NCI-H774 (cell line): Measurements from ENCODE around the gene PIBF1.

Experiments
- DNase-seq: peaks from one replicate; lab custom pipeline; 2025; lab: John Stamatoyannopoulos, UW

The PIBF1 gene

DNA sequence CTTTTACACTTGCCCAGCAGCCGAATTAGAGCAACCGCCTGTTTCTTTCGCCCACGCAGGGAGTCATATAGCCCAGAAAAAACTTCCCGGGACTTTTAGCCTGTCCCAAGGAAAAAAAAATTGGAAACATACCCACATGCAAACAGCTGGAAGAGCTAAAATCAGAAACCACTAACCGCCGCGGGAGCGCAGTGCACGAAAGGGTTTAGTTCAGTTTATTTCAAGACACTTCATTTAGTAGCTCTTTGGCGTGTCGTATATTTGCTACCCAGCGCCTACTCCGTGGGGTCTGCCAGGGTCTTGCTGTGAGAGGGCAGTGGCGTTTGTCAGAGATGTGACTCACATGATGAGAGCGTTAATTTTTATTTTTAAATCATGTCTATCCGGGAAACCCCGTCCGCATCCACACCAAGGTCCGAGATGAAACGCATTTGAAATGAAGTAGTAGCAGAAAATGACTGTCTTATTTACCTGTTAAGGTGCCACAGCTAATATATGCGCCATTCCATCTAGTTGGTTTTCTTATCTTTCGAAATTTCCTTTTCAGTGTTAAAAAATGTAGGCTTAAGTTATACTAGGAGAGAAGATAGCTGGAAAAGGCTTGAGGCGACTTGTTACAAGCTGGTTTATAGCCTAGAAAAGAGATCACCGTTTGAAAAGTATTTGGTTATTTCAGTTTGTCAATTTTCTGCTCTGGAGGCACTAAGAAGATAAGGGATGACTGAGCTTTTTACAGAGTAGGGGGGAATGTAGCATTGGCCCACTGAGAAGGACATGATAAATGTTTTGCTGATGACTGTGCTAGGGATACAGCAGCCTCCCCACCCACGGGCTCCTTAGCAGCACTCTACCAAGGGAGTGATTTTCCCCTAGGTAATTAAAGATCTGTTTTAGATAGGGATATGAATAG lies 278.6 kb downstream of the PIBF1 start:
- no peak for DNase-seq

DNA sequence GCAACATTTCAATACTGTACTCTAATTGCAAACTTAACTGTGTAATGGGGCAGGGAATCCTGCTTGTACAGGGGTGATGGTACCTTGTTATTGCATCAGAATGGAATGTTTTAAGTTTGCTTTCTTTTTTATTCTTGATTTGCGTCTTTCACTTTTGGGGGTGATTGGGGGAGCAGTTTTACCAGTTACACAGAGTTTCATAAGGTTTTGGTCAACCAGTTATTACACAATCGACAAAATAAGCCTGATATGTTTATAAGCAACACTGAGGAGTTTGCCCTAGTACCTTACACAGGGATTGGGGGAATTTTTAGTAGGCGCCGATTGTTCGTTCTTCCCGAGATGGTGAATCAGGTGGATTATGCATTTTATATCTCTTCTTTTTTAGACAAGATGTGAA lies 279.5 kb downstream of the PIBF1 start:
- no peak for DNase-seq

DNA sequence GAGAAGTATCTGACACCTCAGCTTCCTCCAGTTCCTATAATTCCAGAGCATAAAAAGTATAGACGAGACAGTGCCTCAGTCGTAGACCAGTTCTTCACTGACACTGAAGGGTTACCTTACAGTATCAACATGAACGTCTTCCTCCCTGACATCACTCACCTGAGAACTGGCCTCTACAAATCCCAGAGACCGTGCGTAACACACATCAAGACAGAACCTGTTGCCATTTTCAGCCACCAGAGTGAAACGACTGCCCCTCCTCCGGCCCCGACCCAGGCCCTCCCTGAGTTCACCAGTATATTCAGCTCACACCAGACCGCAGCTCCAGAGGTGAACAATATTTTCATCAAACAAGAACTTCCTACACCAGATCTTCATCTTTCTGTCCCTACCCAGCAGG lies 279.9 kb downstream of the PIBF1 start:
- DNase-seq = no peak

DNA sequence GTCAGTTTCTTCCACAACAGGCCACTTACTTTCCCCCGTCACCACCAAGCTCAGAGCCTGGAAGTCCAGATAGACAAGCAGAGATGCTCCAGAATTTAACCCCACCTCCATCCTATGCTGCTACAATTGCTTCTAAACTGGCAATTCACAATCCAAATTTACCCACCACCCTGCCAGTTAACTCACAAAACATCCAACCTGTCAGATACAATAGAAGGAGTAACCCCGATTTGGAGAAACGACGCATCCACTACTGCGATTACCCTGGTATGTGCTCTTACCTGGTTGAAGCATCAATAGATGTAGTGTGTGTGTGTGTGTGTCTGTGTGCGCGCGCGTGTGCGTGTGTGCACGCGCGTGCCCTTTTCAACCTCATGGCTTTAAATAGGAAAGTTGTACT lies 280.5 kb downstream of the PIBF1 start:
- no peak for DNase-seq

DNA sequence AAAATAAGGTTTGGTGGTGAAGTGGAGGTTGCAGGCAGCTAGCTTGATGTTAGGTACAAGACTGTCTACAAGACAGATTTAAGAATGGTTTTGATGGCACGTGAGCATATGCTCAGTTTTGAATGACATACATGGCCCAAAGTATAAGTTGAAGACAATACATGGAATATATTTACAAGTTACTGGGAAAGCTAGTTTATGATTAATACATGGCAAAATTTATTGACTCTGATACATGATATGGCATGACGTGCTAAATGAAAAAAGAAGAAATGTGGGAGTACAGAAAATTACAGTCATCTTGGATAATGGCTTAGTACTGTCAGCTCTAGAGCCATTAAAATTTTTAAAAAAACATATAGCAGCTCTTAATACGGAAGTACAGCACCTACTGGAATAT lies 281.2 kb downstream of the PIBF1 start:
- DNase-seq = no peak

DNA sequence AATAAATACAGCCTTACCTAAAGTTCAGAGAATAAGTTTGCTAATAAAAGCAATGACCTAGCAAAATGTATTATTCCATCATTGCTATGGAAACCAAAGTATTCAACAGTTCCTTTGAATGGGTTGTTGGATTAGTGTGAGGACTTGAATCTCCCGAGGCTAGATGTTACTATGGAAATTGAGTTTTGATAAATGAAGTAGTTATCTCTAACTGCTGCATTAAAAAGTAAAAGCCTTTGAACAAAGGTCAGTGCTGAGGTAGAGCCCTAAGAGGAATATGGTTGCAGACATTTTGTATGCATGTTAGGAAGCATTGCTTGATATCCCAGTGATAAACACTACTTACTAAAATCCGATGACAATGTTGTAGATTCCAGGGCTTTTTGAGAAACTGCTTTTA lies 283.1 kb downstream of the PIBF1 start:
- no peak for DNase-seq

DNA sequence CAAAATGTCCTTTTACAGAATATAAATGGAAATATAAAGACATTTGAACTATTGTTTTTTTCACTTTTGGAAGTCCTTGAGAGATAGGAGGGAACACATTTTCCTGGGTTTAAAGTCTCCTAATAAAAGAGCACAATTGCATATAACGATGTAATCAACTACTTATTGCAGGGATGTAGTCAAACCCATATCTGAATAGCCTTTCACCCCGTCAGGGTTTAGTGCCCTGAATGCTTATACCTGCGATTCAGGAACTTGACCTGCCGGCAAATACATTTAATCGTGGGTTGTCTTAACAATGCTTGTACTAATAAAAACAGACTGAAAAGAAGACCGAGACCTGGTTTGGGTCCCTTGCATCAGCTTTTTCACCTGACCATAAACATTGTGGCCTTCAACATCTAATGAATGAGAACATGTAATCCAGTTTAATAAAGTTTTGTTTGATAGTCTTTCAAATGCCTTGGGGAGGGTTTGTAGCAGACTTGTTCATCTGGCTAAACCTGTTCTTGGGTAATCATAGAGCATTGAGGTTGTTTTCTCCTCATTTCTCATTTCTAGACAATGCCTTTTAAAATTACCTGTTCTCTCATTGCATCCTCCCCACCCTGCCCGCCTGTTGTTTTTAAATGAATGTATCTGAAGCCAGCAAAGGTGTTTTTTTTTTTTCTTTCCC lies 283.9 kb downstream of the PIBF1 start:
- DNase-seq = peak; percentile 44
